CD4-positive, alpha-beta T cell treated with Interleukin-10 for 1 hour (primary cell): ENCODE measurements around the gene HAPSTR1.
"Not testable (repeated sequence)": the region's sequence is repeated elsewhere in the genome, so short reads cannot be mapped to it uniquely, and the experiment has no call there.

Experiments
- DNase-seq: peaks from one replicate; pipeline ENCODE4 v3.0.0-alpha.2; 2020

The HAPSTR1 gene

GRCh38 chr16:9090960-9091866, at the start of gene HAPSTR1:
Gene HAPSTR1 (plus strand): TSS chr16:9091644. CDS start chr16:9092045, 401 bp downstream.
- peak; percentile 100 for DNase-seq

DNA sequence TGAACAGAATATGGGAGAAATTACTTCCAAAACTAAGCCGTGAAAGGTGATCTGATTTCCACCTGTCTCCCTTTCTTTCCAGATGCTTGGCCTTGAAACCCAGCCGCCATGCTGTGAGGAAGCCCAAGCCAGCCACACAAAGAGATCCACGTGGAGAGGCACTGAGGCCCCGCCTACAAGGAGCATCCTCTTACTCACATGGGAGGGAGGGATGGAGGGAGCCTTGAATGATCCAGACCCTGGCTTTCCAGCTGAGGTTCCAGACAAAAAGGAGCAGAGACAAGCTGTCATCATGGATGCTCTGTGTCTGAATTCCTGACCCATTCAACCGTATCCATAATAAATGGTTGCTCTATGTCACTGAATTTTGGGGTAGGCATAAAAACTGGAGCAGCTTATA, 48.9 kb upstream of the HAPSTR1 start:
- no peak for DNase-seq

DNA sequence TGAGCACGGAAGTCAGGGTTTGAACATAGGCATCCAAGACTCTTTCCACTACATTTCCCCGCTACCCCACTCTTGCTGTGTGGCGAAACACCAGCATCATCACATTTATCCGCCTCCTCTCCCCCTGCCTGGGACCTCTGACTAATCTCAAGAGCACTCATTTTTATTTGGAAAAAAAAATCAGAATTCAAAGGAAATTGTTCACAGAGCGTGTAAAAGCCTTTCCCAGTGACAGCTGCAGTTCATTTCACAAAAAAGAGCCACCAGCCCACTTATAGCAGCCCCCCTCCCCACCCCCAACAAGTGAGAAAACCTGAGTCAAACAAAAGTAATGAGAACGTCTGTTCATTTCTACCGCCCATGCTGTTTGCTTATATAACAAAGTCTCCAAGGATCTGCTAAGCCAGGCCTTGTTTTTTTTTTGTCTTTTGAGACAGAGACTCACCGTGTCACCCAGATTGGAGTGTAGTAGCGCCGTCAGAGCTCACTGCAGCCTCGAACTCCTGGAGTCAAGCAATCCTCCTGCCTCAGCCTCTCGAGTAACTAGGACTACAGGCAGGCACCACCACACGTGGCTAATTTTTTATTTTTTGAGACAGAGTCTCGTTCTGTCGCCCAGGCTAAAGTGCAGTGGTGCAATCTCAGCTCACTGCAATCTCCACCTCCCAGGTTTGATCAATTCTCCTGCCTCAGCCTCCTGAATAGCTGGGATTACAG, 48.3 kb upstream of the HAPSTR1 start:
- DNase-seq: no peak

- DNase-seq: not testable (repeated sequence)
Measured at GRCh38 chr16:9045562-9045961, 45.9 kb upstream of the HAPSTR1 start.

GRCh38 chr16:9046667-9047055, 44.8 kb upstream of the HAPSTR1 start:
- no peak for DNase-seq

DNA sequence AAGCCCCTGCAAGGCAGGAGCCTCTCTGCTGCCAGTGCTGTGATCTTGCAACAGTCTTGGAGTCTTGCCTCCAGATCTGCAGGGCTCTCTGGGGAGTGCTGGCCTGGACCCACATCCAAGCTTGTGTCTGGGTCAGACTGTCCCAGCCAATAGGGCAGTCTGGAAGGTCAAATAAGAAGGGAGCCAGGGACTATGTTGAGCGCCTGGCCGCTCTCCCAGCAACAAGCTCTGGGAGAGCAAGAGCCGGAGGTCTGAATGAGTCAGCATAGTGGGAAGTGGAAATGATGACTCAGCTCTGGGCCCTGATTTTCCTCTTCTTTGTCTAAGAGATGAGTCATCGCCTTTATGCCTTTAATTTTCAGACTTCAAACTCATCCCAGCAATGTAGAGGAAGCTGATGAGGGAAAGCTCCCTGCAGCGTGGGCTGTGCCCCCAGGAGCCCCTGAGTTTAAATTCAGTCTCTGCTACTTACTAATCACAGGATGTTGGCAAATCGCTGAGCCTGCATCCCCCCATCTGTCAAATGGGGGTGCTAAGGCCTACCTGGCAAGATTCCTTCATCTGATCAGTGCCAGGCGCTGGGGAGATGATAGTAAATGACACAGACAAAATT, 43.6 kb upstream of the HAPSTR1 start:
- DNase-seq: no peak

DNA sequence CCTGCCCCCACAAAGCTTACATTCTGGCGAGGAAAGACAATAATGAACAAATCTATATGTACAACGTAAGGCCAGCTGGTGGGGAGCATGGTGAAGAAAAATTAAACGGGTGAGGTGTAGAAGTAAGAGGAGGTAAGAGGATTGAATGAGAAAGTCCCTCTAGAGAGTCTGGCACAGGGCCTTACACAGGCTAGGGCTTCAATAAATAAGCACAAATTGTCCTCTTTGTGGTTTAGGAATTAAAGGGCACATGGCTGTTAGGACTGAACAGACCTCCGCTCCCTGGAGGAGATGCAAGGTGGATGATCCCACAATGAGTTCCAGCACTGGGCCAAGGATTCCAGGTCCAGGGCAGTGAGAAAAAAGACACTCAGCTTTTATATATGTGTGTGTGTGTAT, 43.1 kb upstream of the HAPSTR1 start:
- no peak for DNase-seq

- DNase-seq: no peak
Measured at GRCh38 chr16:9049241-9049640, 42.2 kb upstream of the HAPSTR1 start.

- peak; percentile 8 for DNase-seq
Measured at GRCh38 chr16:9050102-9050830, 41.2 kb upstream of the HAPSTR1 start.

- peak; percentile 9 for DNase-seq
Measured at GRCh38 chr16:9053006-9053601, 38.3 kb upstream of the HAPSTR1 start.

- no peak for DNase-seq
Measured at GRCh38 chr16:9054460-9054859, 37.0 kb upstream of the HAPSTR1 start.

GRCh38 chr16:9055115-9055514, 36.3 kb upstream of the HAPSTR1 start:
- DNase-seq: no peak

DNA sequence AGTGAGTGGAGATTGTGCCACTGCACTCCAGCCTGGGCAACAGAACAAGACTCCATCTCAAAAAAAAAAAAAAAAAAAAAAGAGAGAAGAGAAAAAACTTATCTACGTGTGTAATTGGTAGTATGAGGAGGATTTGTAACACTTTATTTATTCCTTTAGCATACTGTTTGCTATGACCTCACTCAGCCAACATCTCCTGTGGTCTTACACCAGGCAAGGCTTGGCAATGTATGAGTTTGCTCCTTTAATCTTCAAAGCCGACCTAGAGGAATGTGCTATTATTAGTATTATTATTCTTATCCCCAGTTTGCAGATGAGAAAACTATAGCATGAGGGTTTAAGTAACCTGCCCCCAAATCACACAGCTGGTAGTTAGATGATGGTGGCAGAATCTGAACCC, 35.8 kb upstream of the HAPSTR1 start:
- DNase-seq: no peak

DNA sequence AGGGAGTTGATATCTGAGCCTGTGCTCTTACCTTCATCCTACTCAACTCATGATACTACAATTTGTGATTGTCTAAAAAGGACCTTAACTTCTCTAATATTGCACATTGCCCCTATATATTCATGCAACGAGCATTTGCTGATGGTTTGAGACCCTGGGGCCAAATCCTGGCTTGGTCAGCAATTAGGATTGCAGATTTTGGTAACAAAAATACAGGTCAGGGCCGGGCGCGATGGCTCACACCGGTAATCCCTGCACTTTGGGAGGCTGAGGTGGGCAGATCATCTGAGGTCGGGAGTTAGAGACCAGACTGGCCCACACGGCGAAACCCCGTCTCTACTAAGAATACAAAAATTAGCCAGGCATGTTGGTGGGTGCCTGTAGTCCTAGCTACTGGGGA, 35.4 kb upstream of the HAPSTR1 start:
- DNase-seq: no peak

DNA sequence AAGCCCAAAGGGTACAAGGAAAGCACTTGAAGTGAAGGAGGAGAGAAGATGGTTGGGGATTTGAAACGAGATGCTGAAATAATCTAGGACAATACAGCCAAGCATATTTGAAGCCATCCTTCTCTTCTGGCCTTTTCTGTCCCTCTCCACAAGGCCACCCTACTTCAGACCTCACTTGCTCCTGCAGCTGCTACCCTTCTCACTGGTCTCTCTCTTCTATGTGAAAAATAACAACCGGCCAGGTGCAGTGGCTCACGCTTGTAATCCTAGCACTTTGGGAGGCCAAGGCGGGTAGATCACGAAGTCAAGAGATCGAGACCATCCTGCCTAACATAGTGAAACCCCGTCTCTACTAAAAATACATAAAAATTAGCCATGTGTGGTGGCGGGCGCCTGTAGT, 33.2 kb upstream of the HAPSTR1 start:
- no peak for DNase-seq

DNA sequence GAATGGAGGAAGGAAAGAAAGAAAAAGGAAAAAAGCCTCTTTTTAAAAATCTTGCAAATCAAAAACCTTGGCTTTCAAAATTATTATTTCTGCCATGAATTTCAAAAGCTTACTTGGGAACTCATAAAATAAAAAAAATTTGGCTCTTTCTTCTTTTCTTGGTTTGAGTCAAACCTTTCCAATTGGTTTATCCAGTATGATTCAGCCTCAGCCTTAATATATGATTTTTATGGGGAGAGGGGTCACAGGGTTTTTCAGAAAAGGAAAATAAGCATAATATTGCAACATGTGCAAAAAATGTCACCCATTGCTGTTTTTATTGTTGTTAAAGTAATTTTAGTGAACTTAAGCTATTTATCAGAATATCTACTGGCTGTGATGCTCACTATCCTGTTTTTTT, 31.2 kb upstream of the HAPSTR1 start:
- no peak for DNase-seq

- DNase-seq: no peak
Measured at GRCh38 chr16:9061358-9061813, 30.1 kb upstream of the HAPSTR1 start.

- DNase-seq: no peak
Measured at GRCh38 chr16:9062301-9062700, 29.1 kb upstream of the HAPSTR1 start.

DNA sequence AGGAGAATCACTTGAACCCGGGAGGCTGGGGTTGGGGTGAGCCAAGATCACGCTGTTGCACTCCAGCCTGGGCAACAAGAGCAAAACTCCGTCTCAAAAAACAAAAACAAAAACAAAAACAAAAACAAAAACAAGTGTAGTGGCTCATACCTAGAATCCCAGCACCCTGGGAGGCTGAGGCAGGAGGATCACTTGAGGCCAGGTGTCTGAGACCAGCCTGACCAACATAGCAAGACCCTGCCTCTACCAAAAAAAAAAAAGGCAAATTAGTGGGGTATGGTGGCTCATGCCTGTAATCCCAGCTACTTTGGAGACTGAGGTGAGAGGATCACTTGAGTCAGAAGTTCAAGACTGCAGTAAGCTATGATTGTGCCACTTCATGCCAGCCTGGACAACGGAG, 26.4 kb upstream of the HAPSTR1 start:
- DNase-seq: no peak

DNA sequence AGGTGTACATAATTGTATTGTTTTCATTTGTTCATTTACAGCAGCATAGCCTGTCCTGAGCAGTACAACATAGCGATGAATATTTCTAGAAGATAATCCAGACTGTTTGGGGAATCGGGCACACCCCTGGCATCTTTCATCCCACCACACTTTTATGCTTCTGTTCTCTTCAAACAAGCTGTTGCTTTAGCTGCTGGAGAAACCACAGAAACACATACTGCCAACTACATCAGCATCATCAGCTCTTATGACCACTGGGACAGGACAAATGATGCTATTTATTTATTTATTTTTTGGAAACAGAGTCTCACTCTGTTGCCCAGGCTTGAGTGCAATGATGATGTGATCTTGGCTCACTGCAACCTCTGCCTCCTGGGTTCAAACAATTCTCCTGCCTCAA, 22.6 kb upstream of the HAPSTR1 start:
- no peak for DNase-seq

GRCh38 chr16:9070254-9070653, 21.2 kb upstream of the HAPSTR1 start:
- DNase-seq: no peak

DNA sequence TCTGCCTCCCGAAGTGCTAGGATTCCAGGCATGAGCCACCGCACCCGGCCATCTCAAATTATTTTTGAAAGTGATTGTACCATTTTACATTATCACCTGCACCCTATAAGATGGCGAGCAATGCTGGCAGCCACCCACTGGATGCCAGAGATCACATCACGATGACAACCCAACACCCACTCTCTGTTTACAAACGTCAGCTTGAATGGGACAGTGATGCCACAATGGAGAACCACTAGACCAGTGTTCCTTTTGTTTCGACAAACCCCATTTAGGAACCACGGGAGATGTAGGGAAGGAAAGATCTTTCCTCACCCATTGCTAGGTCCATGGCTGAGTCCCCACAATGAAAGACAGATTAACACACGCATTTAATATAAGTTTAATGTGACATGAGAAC, 20.1 kb upstream of the HAPSTR1 start:
- DNase-seq: no peak
